Testis (tissue), 2 donors: ENCODE data around the gene PLCXD1.

Source experiments
- CTCF ChIP-seq, 3 experiments: fragments of 450-650 bp in 2 of 3; fragments of 200-600 bp in 1 of 3; sonication (generic) in 1 of 3; IDR thresholded peaks; one replicate each; pipeline ENCODE4 v1.5.1; 2016 to 2019; ENCODE audit warnings: antibody characterized with exemption in 3 of 3, mild to moderate bottlenecking in 2 of 3, moderate library complexity in 1 of 3
- POLR2A ChIP-seq: fragments of 450-650 bp; IDR thresholded peaks from one replicate; pipeline ENCODE4 v1.6.1; 2017; ENCODE audit warnings: antibody characterized with exemption, mild to moderate bottlenecking, moderate library complexity

DNA sequence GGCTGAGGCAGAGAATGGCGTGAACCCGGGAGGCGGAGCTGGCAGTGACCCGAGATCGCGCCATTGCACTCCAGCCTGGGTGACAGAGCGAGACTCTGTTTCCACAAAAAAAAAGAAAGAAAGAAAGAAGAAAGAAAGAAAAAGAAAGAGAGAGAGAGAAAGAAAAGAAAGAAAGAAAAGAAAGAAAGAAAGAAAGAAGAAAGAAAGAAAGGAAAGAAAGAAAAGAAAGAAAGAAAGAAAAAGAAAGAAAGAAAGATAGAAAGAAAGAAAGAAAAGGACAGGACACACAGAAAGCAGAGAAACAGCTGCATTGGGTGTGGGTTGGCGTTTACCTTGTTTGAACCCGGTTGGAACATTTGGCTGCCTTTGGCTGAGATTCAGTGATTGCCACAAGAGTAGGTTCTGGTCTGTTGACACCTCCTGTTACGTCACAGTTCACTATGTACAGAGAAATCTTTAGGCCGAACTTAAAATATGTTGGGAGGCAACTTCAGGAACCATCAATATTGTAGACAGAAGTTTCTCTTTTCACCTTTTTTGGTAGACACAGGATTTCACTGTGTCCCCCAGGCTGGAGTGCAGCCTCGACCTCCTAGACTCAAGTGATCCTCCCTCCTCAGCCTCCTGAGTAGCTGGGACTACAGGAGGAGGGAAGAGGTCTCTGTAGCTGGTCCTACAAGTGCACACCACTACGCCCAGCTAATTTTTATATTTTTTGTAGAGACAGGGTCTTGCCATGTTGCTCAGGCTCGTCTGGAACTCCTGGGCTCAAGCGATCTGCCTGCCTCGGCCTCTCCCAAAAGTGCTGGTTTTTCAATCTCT lies 16.3 kb upstream of the PLCXD1 start:
- TF ChIP-seq CTCF (IDR thresholded peaks at IDR 0.05) (no peak), POLR2A (no peak)
